Natural killer cell (primary cell): ENCODE results near the gene RXRA. TPM values are rescaled to one million over a fixed set of nuclear protein-coding genes. Genes with fewer than 3 reads are reported as not detected.

ENCODE experiments used
- ATAC-seq, 3 donors: fragments of 150-1000 bp in 2 of 3; fragments of 200-7000 bp in 1 of 3; cut with Tn5 transposase; 1 replicate in 1 of 3; 2 replicates in 2 of 3; pipeline ENCODE4 v1.10.0; 2021; ENCODE audit warnings: mild to moderate bottlenecking in 2 of 3, moderate library complexity in 2 of 3
- DNase-seq, 2 donors: peaks; one replicate each; pipeline versions ENCODE4 v3.0.0 to v3.0.0-alpha.2; 2013 to 2021; ENCODE audit warnings: mixed read lengths in 1 of 2
- H3K27ac ChIP-seq: one replicate; pipeline ENCODE4 v1.5.1; 2013; ENCODE audit warnings: mild to moderate bottlenecking, low read length
- H3K27me3 ChIP-seq: one replicate; pipeline ENCODE4 v1.6.1; 2013; ENCODE audit warnings: low read length; ENCODE audit not compliant: control insufficient read depth, insufficient read depth
- H3K36me3 ChIP-seq: one replicate; pipeline ENCODE4 v1.6.1; 2013; ENCODE audit warnings: low read length; ENCODE audit not compliant: control insufficient read depth, insufficient read depth
- H3K4me1 ChIP-seq: one replicate; pipeline ENCODE4 v1.6.1; 2013; ENCODE audit warnings: low read length; ENCODE audit not compliant: control insufficient read depth, insufficient read depth
- H3K4me3 ChIP-seq: one replicate; pipeline ENCODE4 v1.5.1; 2013; ENCODE audit warnings: low read length
- H3K9me3 ChIP-seq: one replicate; pipeline ENCODE4 v1.6.1; 2013; ENCODE audit warnings: low read length; ENCODE audit not compliant: control insufficient read depth, insufficient read depth
- H3K27ac Mint-ChIP-seq, 2 donors: one replicate each; pipeline ENCODE4 v1.8.0; 2022; ENCODE audit warnings: mild to moderate bottlenecking in 2 of 2, mixed read lengths in 2 of 2, moderate library complexity in 1 of 2
- H3K27me3 Mint-ChIP-seq, 2 donors: one replicate each; pipeline ENCODE4 v1.8.0; 2022; ENCODE audit warnings: low read depth in 2 of 2, mixed read lengths in 2 of 2
- H3K36me3 Mint-ChIP-seq: one replicate; pipeline ENCODE4 v1.8.0; 2022; ENCODE audit warnings: mixed read lengths
- H3K4me1 Mint-ChIP-seq, 2 donors: one replicate each; pipeline ENCODE4 v1.8.0; 2022; ENCODE audit warnings: mixed read lengths in 2 of 2
- H3K4me3 Mint-ChIP-seq: one replicate; pipeline ENCODE4 v1.8.0; 2022; ENCODE audit warnings: mild to moderate bottlenecking, moderate library complexity, mixed read lengths
- H3K9me3 Mint-ChIP-seq, 2 donors: one replicate each; pipeline ENCODE4 v1.8.0; 2022; ENCODE audit warnings: mixed read lengths in 2 of 2
- CTCF ChIP-seq: fragments of 200-600 bp; IDR thresholded peaks from one replicate; pipeline ENCODE4 v1.8.0; 2022; ENCODE audit warnings: antibody characterized with exemption
- WGBS: methylation state at CpG from one replicate; pipeline ENCODE4 v1.1.7; 2013; ENCODE audit warnings: missing lambda C conversion rate; ENCODE audit not compliant: insufficient coverage; 5-methylcytosine and 5-hydroxymethylcytosine counted together
- intact Hi-C: fragments of 100-400 bp; cut with micrococcal nuclease; formaldehyde crosslinking; loops from one replicate; pipeline ENCODE4 v1.14.2; 2022
- total RNA-seq, 4 donors: library from RNA; stranded (reverse); fragments of 120-200 nt in 1 of 4; gene quantifications; one replicate each; pipeline versions ENCODE4 v1.2.3 to v1.2.4, GENCODE V29; 2013 to 2022

Gene RXRA
- total RNA-seq, 3 donors from 2014 or later (not counting 1 experiment from before 2014, with no cell fraction given) = 30.9 to 64.1 (median 42.2) TPM

- Histone ChIP-seq H3K4me3 (no peak overlapping the region), H3K27ac (no peak overlapping the region), H3K27me3 (peaks cover 10% of the 10 kb centered on the region), H3K36me3 (no peaks in the 10 kb centered on the region), H3K4me1 (peaks cover 30% of the 10 kb centered on the region), H3K9me3 (no peaks in the 10 kb centered on the region)
- 91% methylated on average over 25 of the region's 25 CpGs for WGBS
- no peaks in the 10 kb centered on the region for H3K9me3 Mint-ChIP-seq
- no peak for DNase-seq
- peaks cover 8 to 16% of the 10 kb centered on the region in 2 donors for H3K27me3 Mint-ChIP-seq
- H3K4me1 Mint-ChIP-seq = peaks cover 10 to 16% of the 10 kb centered on the region in 2 donors
- H3K4me3 Mint-ChIP-seq = no peak overlapping the region
- ATAC-seq = no peak
- H3K27ac Mint-ChIP-seq = peak overlapping the region in 1 of 2 donors; percentile 59
- no peaks in the 10 kb centered on the region for H3K36me3 Mint-ChIP-seq
- TF ChIP-seq CTCF = no peak
- intact Hi-C loops = loop anchor here (10.0 kb wide), 1 partner anchor 120 kb away; no protein-coding TSS in a partner anchor
Measured at GRCh38 chr9:134295101-134295745, 31.0 kb upstream of the RXRA start.

DNA sequence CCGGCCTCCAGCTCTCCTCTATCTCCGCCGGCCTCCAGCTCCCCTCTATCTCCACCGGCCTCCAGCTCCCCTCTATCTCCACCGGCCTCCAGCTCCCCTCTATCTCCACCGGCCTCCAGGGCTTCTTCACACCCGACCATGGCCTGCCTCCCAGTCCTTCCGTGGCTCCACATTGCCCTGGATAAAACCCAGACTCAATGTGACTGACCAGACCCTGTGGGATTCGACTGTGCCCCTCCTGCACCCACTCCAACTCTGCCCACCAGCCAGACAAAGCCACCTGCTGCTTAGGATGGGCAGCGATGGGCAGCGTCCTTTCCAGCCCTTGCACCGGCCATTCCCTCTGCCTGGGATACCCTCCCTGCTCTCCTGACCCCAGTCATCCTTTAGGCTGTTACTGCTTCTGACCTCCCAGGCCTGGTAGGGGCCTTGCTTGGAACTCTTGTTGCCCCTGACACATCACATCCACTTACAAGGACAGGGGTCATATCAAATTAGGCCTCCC, 30.5 kb upstream of the RXRA start:
- intact Hi-C loops = loop anchor here (10.0 kb wide), 1 partner anchor 121 kb away; no protein-coding TSS in a partner anchor
- Mint-ChIP-seq H3K4me3 (no peak overlapping the region), H3K36me3 (no peaks in the 10 kb centered on the region), H3K27me3 (peaks cover 8 to 16% of the 10 kb centered on the region in 2 donors), H3K4me1 (peaks cover 10 to 19% of the 10 kb centered on the region in 2 donors), H3K9me3 (no peaks in the 10 kb centered on the region), H3K27ac (peak overlapping the region in 1 of 2 donors; percentile 59)
- DNase-seq (no peak), ATAC-seq (no peak)
- Histone ChIP-seq H3K36me3 (no peaks in the 10 kb centered on the region), H3K9me3 (no peaks in the 10 kb centered on the region), H3K4me3 (no peak overlapping the region), H3K27ac (no peak overlapping the region), H3K27me3 (peaks cover 10% of the 10 kb centered on the region), H3K4me1 (peaks cover 36% of the 10 kb centered on the region)
- 91% methylated on average over 12 of the region's 12 CpGs for whole genome bisulfite sequencing
- TF ChIP-seq CTCF = no peak

DNA sequence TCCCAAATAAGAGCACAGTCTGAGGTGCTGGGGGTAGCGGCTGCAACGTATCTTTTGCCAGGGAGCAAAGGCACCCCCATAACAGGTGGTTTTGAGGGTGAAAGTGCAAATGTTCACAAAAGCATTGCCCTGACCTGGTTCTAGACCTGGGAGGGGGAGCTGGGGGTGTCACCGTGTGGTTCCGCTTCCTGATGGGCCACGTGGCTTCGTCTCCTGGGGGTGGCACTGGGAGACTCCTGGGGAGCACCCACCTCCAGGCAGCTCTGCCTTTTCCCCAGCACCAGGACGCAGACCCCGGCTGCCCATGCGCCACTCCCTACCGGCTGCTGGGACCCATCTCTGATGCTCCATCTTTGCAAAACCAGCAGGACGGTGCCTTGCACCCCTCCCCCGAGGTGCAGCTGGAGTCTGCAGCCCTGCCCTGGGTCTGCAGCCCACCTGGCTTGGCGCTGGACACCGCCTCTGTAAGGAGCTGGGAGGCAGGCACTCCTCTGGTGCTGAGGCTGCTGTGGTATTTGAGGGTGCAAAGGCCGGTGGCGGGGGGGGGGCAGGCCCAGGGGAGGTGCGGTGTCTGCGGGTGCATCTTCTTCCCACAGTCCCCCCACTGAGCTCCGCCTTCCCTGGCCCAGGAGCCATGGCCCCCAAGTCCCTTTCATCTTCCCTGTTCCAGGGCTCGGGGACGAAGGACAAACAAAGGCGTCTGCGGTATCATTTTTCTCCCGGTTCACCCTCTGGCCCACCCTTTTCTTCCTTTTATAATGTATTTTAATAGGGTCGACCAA, 29.8 kb upstream of the RXRA start:
- H3K4me1 ChIP-seq = peaks cover 41% of the 10 kb centered on the region
- Mint-ChIP-seq H3K27me3 (peaks cover 8 to 16% of the 10 kb centered on the region in 2 donors), H3K36me3 (no peaks in the 10 kb centered on the region), H3K4me1 (peaks cover 11 to 26% of the 10 kb centered on the region in 2 donors), H3K9me3 (no peaks in the 10 kb centered on the region), H3K27ac (no peak overlapping the region), H3K4me3 (no peak overlapping the region)
- WGBS = 56% methylated on average over 24 of the region's 25 CpGs
- no peak for TF ChIP-seq CTCF
- peaks cover 10% of the 10 kb centered on the region for H3K27me3 ChIP-seq
- ATAC-seq (peak; percentile 31 to 65 (median 54)), DNase-seq (no peak)
- H3K4me3 ChIP-seq = no peak overlapping the region
- no peaks in the 10 kb centered on the region for H3K9me3 ChIP-seq
- no peak overlapping the region for H3K27ac ChIP-seq
- intact Hi-C loops = loop anchor here (10.0 kb wide), 1 partner anchor 122 kb away; no protein-coding TSS in a partner anchor
- H3K36me3 ChIP-seq = no peaks in the 10 kb centered on the region
